Left cardiac atrium (tissue), 4 donors: ENCODE results near the gene FRY. TPM values are rescaled to one million over a fixed set of nuclear protein-coding genes. Genes with fewer than 3 reads are reported as not detected.
A peak's percentile ranks its signal among the peaks of the same experiment; 100 is the strongest.

Source experiments
- ATAC-seq, 2 donors: fragments of 200-7000 bp; cut with Tn5 transposase; one replicate each; pipeline ENCODE4 v1.9.1; 2020; ENCODE audit warnings: mild to moderate bottlenecking in 2 of 2, moderate library complexity in 2 of 2
- DNase-seq: peaks from one replicate; pipeline ENCODE4 v3.0.0-alpha.2; 2020
- intact Hi-C, 2 donors: fragments of 100-400 bp; cut with DNase I; formaldehyde crosslinking; loops; one replicate each; pipeline versions ENCODE4 v1.14.1 to v1.15.1; 2022 to 2023
- total RNA-seq, 2 donors: library from RNA; stranded (reverse); fragmentation: NEBNext Ultra II Directional; extraction: Animal tissue kit (Norgen Biotek cat#: 25700); gene quantifications; one replicate each; pipeline ENCODE4 v1.2.1, GENCODE V29; 2021
- donor health status: DM: no; HTN: yes; CAD: no.
- donor health status: DM: no; HTN: yes; CAD: no; lungs with severe emphysema.
- donor health status: DM: yes; HTN: yes; CAD: no.
- donor health status: Dilated cardiomyopathy.

Gene FRY
- total RNA-seq, 2 donors from 2014 or later, result 91.1 to 93.5 TPM

GRCh38 chr13:32254916-32255723, 223.5 kb downstream of the FRY start:
- ATAC-seq (peak in 1 of 2 donors; percentile 10), DNase-seq (no peak)
- intact Hi-C loops, result no loop called here

- no peak for ATAC-seq
- no peak for DNase-seq
- intact Hi-C loops, result no loop called here
Observed at GRCh38 chr13:32255724-32256109, 224.1 kb downstream of the FRY start.

- no peak for ATAC-seq
- intact Hi-C loops, result no loop called here
Observed at GRCh38 chr13:32256243-32256642, 224.7 kb downstream of the FRY start.

GRCh38 chr13:32257649-32258048, 226.1 kb downstream of the FRY start:
- intact Hi-C loops, result no loop called here

More at GRCh38 chr13:32256243-32256642, 224.7 kb downstream of the FRY start:
- no peak for DNase-seq

GRCh38 chr13:32259116-32259515, 227.5 kb downstream of the FRY start:
- ATAC-seq (no peak), DNase-seq (no peak)
- intact Hi-C loops, result no loop called here

More at GRCh38 chr13:32257649-32258048, 226.1 kb downstream of the FRY start:
- DNase-seq (no peak), ATAC-seq (no peak)

GRCh38 chr13:32261567-32261966, 230.0 kb downstream of the FRY start:
- ATAC-seq (peak; percentile 94 to 97), DNase-seq (peak; percentile 91)
- intact Hi-C loops, result no loop called here

GRCh38 chr13:32262165-32262564, 230.6 kb downstream of the FRY start:
- ATAC-seq, result no peak
- no peak for DNase-seq
- intact Hi-C loops, result no loop called here

- DNase-seq (no peak), ATAC-seq (no peak)
Observed at GRCh38 chr13:32262619-32263018, 231.0 kb downstream of the FRY start.

GRCh38 chr13:32264407-32264806, 232.8 kb downstream of the FRY start:
- peak; percentile 40 to 43 for ATAC-seq
- peak; percentile 84 for DNase-seq
- intact Hi-C loops, result no loop called here

More at GRCh38 chr13:32262619-32263018, 231.0 kb downstream of the FRY start:
- intact Hi-C loops, result no loop called here

GRCh38 chr13:32265726-32266125, 234.2 kb downstream of the FRY start:
- no peak for DNase-seq
- ATAC-seq, result no peak

GRCh38 chr13:32266130-32266529, 234.6 kb downstream of the FRY start:
- DNase-seq (no peak), ATAC-seq (no peak)
- intact Hi-C loops, result no loop called here

More at GRCh38 chr13:32265726-32266125, 234.2 kb downstream of the FRY start:
- intact Hi-C loops, result no loop called here

- intact Hi-C loops, result no loop called here
- no peak for DNase-seq
- peak in 1 of 2 donors; percentile 33 for ATAC-seq
Observed at GRCh38 chr13:32267836-32268439, 236.4 kb downstream of the FRY start.

- no peak for ATAC-seq
- DNase-seq, result no peak
- intact Hi-C loops, result no loop called here
Observed at GRCh38 chr13:32272021-32272683, 240.6 kb downstream of the FRY start.

- DNase-seq, result no peak
- no peak for ATAC-seq
- intact Hi-C loops, result no loop called here
Observed at GRCh38 chr13:32277839-32278238, 246.3 kb downstream of the FRY start.

GRCh38 chr13:32278426-32278825, 246.9 kb downstream of the FRY start:
- intact Hi-C loops, result no loop called here
- ATAC-seq (no peak), DNase-seq (no peak)

GRCh38 chr13:32281096-32281495, 249.5 kb downstream of the FRY start:
- DNase-seq (no peak), ATAC-seq (no peak)
- intact Hi-C loops, result no loop called here

- ATAC-seq (peak; percentile 43 to 74), DNase-seq (no peak)
- intact Hi-C loops, result no loop called here
Observed at GRCh38 chr13:32282096-32282711, 250.6 kb downstream of the FRY start.

GRCh38 chr13:32284927-32285632, 253.5 kb downstream of the FRY start:
- ATAC-seq, result peak; percentile 71 to 76
- DNase-seq, result peak; percentile 34
- intact Hi-C loops, result no loop called here

GRCh38 chr13:32285633-32285965, 254.0 kb downstream of the FRY start:
- ATAC-seq (no peak), DNase-seq (no peak)
- intact Hi-C loops, result no loop called here
